ENCODE results near the gene ATAD2B. TPM values are rescaled to one million over a fixed set of nuclear protein-coding genes. Genes with fewer than 3 reads are reported as not detected.

ATAD2B gene
- polyA plus RNA-seq, 3 donors, result 2.0 to 3.9 (median 3.2) TPM

GRCh38 chr2:23721454-23721826 is 205.5 kb downstream of the ATAD2B start:
- 80 to 94% (median 88%) methylated on average over 2 of the region's 2 CpGs for WGBS, 3 donors

GRCh38 chr2:23720705-23721453 is 206.0 kb downstream of the ATAD2B start:
- no peak overlapping the region for H3K27ac ChIP-seq (ENCODE audit: low read depth, low read length)
- 86 to 90% (median 86%) methylated on average over 4 of the region's 4 CpGs for WGBS, 3 donors

More at GRCh38 chr2:23721454-23721826, 205.5 kb downstream of the ATAD2B start:
- H3K27ac ChIP-seq (ENCODE audit: low read depth, low read length), result no peak overlapping the region

- H3K27ac ChIP-seq (ENCODE audit: low read depth, low read length), result no peak overlapping the region
- 67 to 87% (median 75%) methylated on average over 5 of the region's 5 CpGs for WGBS, 3 donors
These were observed 207.2 kb downstream of the ATAD2B start for GRCh38 chr2:23719716-23720115.

DNA sequence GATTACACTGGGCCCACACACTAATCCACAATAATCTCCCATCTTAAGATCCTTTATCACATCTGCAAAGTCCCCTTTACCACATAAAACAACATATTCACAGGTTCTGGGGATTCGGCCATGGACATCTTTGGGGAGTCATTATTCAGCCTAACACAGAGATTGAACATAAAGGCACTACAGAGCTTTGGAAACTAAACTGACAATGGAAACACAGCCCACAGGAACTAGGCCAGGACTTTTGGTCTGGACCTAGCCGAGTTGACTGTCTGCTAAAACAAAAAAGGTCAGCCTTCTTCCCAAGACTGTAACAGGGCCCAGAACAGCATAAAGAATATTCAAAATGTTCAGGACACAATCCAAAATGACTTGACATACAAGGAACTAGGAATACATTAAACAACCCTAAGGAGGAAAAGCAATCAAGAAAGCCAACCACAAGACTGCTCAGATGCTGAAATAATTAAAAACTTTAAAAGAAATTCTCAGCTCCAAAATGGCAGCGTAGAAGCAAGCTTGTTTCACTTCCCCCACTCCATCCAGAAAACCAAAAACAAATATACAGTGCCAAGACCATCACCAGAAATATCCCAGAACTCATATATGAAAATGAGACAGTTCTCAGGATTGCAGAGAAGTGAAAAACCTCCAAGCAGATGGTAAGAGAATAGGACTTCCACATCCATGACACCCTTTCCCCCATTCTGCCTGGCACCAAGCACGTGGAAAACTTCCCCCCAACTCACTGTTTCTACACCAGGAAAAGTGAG is 207.8 kb downstream of the ATAD2B start:
- 76 to 90% (median 77%) methylated on average over 4 of the region's 4 CpGs for WGBS, 3 donors
- no peak overlapping the region for H3K27ac ChIP-seq (ENCODE audit: low read depth, low read length)

GRCh38 chr2:23713351-23713750 is 213.6 kb downstream of the ATAD2B start:
- 66 to 92% (median 73%) methylated on average over 5 of the region's 5 CpGs for WGBS, 3 donors

GRCh38 chr2:23712756-23713151 is 214.2 kb downstream of the ATAD2B start:
- H3K27ac ChIP-seq (ENCODE audit: low read depth, low read length), result no peak overlapping the region
- 71 to 79% (median 76%) methylated on average over 2 of the region's 2 CpGs for WGBS, 3 donors

More at GRCh38 chr2:23713351-23713750, 213.6 kb downstream of the ATAD2B start:
- no peak overlapping the region for H3K27ac ChIP-seq (ENCODE audit: low read depth, low read length)

- WGBS, 3 donors, result 77 to 78% (median 78%) methylated on average over 7 of the region's 7 CpGs
- H3K27ac ChIP-seq (ENCODE audit: low read depth, low read length), result no peak overlapping the region
These were observed 214.8 kb downstream of the ATAD2B start for GRCh38 chr2:23711979-23712755.

GRCh38 chr2:23709311-23709710 is 217.6 kb downstream of the ATAD2B start:
- H3K27ac ChIP-seq (ENCODE audit: low read depth, low read length), result no peak overlapping the region
- WGBS, 3 donors, result 96 to 98% (median 98%) methylated on average over 8 of the region's 8 CpGs

DNA sequence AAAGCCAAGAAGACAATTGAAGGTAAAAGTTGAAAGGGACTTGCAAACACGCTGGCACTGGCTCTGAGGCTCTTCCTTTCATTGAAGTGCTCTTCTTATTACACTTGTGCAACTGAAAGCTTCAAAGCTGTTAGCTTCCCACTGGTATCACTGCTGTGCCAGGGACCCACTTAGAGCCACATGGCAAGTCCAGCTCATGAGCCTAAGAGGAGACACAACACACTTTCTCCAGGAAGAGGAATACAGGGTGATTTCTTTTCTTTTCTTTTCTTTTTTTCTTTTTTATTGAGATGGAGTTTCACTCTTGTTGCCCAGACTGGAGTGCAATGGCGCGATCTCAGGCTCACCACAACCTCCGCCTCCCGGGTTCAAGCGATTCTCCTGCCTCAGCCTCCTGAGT is 218.2 kb downstream of the ATAD2B start:
- 87 to 99% (median 96%) methylated on average over 6 of the region's 6 CpGs for WGBS, 3 donors
- H3K27ac ChIP-seq (ENCODE audit: low read depth, low read length), result no peak overlapping the region

GRCh38 chr2:23707096-23707495 is 219.8 kb downstream of the ATAD2B start:
- no peak overlapping the region for H3K27ac ChIP-seq (ENCODE audit: low read depth, low read length)
- WGBS, 3 donors, result 79 to 87% (median 83%) methylated on average over 9 of the region's 9 CpGs

DNA sequence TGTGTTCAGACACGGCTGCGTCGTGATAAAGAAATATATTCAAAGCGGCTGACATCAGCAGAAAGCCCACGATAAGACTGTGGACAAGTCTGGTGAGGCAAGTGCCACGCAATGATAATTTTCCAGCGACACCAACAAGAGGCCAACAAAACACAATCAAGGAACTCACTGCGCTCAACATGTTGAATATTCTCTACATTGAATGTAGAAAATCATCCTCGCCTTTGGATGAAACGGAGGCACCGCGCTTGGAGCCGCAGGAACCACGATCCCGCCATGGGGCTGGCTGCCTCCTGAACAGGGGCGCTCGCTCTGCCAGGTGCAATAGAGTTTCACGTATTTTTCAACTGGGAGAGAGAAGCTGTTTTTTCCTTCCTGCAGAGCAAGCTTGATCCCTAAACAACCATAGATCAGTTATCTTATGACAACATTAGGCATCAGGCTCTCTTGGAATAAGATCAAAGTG is 220.3 kb downstream of the ATAD2B start:
- WGBS, 3 donors, result 96 to 97% (median 96%) methylated on average over 18 of the region's 18 CpGs
- no peak overlapping the region for H3K27ac ChIP-seq (ENCODE audit: low read depth, low read length)

- no peak overlapping the region for H3K27ac ChIP-seq (ENCODE audit: low read depth, low read length)
- WGBS, 3 donors, result 96 to 97% (median 96%) methylated on average over 18 of the region's 18 CpGs
These were observed 220.9 kb downstream of the ATAD2B start for GRCh38 chr2:23705771-23706612.

- WGBS, 3 donors, result 84 to 89% (median 86%) methylated on average over 16 of the region's 16 CpGs
- no peak overlapping the region for H3K27ac ChIP-seq (ENCODE audit: low read depth, low read length)
These were observed 223.1 kb downstream of the ATAD2B start for GRCh38 chr2:23703583-23704385.

- no peak overlapping the region for H3K27ac ChIP-seq (ENCODE audit: low read depth, low read length)
- WGBS, 3 donors, result 96 to 98% (median 97%) methylated on average over 17 of the region's 17 CpGs
These were observed 223.8 kb downstream of the ATAD2B start for GRCh38 chr2:23703037-23703582.

GRCh38 chr2:23700627-23701026 is 226.3 kb downstream of the ATAD2B start:
- 85 to 95% (median 91%) methylated on average over 5 of the region's 5 CpGs for WGBS, 3 donors
- H3K27ac ChIP-seq (ENCODE audit: low read depth, low read length), result no peak overlapping the region

- 93 to 96% (median 94%) methylated on average over 5 of the region's 5 CpGs for WGBS, 3 donors
- no peak overlapping the region for H3K27ac ChIP-seq (ENCODE audit: low read depth, low read length)
These were observed 227.4 kb downstream of the ATAD2B start for GRCh38 chr2:23699580-23699925.
